NOMO-1 treated with DMSO at 0.1 percent for 48 hours (cell line): ENCODE data around the gene MSLN.
A peak's percentile ranks its signal among the peaks of the same experiment; 100 is the strongest.

Experiments
- DNase-seq: peaks from one replicate; lab custom pipeline; 2025; ENCODE audit not compliant: unreplicated experiment; lab: John Stamatoyannopoulos, UW

Gene MSLN

GRCh38 chr16:788399-789126 lies 28.0 kb downstream of the MSLN start, which contains the start of gene CHTF18:
CHTF18 (plus strand) TSS chr16:788620; CDS start chr16:788685, 65 bp downstream.
- DNase-seq: peak; percentile 90

- no peak for DNase-seq
Observed at GRCh38 chr16:789191-789850, 28.8 kb downstream of the MSLN start.

GRCh38 chr16:790086-790485 lies 29.6 kb downstream of the MSLN start:
- DNase-seq: no peak

- DNase-seq: no peak
Observed at GRCh38 chr16:791131-791530, 30.6 kb downstream of the MSLN start.

DNA sequence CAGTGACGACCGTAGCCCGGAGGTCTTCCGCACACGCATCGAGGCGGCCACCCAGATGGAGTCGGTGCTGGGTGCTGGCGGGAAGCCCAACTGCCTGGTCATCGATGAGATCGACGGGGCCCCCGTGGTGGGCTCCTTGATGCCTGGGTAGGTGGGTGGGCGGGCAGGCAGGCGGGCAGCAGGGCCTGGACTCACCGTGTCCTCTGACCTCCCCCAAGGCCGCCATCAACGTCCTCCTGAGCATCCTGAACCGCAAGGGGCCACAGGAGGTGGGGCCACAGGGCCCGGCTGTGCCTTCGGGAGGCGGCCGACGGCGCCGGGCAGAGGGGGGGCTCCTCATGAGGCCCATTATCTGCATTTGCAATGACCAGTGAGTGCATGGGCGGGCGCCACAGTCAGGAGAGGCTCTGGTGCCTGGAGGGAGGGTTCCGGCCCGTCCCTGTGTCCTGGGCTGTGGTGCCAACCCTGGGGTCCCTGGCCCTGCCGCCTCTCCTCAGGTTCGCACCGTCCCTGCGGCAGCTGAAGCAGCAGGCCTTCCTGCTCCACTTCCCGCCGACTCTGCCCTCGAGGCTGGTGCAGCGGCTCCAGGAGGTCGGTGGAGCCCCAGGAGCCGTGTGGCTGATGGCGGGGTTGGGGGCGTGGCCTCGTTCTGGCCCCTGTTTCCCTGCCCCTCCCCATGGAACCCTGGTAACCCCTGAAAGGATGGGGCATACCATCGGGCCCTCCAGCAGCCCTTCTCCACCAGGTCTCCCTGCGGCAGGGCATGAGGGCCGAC lies 31.9 kb downstream of the MSLN start:
- no peak for DNase-seq

GRCh38 chr16:793414-793813 lies 32.9 kb downstream of the MSLN start:
- no peak for DNase-seq

DNA sequence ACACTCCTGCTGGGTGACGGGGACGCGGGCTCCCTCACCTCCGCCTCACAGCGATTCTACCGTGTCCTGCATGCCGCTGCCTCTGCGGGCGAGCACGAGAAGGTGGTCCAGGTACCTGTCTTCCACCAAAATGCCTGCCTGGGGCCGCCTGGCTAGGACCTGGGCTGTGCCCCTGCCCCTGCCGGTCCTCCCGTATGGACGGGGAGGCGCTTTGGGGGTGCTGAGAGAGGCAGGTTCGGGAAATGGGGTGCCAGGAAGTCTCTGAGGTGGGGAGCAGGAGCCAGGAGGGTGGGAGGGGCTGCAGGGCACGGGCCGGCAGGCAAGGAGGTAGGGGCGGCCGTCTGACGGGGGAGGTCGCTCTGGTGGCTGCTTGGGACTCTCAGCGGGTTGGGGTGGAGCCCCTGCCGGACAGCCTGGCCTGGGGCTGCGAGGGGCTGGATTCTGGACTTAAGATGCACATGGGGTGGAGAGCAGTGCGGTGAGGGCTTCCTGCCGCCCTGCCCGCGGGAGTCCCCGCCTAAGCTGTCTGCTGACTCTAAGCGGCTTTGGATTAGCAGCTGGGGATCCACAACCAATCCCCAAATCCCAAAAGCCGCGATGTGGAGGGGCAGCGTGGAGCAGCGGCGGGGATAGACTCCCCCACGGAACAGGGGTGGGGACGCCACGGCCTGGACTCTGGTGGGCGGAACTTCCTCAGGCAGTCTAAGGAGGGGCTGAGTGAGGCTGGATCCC lies 33.7 kb downstream of the MSLN start:
- DNase-seq: no peak

DNA sequence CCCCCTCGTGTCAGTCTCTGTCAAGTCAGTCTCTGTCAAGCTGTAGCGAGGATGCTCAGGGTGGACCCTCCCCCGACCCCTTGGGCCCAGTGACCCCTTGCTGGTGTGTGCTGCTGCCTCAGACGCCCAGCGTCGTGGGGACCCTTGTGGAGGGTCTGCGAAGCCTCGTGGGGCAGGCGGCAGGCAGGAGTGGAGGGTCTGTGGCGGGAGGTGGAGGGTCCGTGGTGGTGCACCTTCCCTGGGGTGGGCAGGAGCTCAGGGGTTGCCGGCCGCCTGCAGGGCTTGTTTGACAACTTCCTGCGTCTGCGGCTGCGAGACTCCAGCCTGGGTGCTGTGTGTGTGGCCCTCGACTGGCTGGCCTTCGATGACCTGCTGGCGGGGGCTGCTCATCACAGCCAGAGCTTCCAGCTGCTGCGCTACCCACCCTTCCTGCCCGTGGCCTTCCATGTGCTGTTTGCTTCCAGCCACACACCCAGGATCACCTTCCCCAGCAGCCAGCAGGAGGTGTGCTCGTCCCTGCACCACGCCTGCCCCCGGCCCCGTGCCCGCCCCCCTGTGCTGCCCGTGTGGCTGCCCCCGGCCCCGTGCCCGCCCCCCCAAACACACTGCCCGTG lies 34.4 kb downstream of the MSLN start:
- DNase-seq: no peak

GRCh38 chr16:795580-796229 lies 35.2 kb downstream of the MSLN start:
- no peak for DNase-seq

DNA sequence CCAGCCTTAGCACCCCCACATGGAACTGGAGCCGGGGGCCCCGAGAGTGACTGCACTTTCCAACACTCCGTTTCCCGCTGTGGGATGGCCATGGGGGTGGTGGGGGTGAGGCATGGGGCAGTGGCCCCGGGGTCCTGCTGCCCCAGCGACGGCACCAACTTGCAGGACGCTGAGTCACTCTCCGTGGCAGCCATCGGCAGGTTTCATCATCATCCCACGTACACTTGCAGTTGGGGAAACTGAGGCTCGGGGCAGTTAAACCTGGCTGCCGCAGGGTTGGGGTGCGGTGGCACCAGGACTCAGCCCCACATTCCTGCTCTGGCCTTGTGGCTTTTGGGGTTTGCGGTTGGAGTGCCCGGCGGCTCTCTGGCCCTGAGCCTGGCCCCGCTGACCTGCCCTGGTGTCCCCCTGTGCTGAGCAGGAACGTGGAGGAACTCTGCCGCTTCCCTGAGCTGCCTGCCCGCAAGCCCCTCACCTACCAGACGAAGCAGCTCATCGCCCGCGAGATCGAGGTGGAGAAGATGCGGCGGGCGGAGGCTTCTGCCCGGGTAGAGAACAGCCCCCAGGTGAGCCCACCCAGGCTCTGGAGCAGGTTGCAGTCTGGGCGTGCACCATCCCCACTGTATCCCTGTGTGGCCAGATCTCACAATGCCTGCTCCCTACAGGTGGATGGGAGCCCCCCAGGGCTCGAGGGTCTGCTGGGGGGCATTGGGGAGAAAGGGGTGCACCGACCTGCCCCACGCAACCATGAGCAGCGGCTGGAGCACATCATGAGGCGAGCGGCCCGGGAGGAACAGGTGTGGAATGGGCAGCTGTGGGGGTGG lies 36.0 kb downstream of the MSLN start:
- no peak for DNase-seq

- no peak for DNase-seq
Observed at GRCh38 chr16:797120-797420, 36.5 kb downstream of the MSLN start.

- no peak for DNase-seq
Observed at GRCh38 chr16:797686-798085, 37.2 kb downstream of the MSLN start.

GRCh38 chr16:798666-799065 lies 38.1 kb downstream of the MSLN start:
- no peak for DNase-seq

DNA sequence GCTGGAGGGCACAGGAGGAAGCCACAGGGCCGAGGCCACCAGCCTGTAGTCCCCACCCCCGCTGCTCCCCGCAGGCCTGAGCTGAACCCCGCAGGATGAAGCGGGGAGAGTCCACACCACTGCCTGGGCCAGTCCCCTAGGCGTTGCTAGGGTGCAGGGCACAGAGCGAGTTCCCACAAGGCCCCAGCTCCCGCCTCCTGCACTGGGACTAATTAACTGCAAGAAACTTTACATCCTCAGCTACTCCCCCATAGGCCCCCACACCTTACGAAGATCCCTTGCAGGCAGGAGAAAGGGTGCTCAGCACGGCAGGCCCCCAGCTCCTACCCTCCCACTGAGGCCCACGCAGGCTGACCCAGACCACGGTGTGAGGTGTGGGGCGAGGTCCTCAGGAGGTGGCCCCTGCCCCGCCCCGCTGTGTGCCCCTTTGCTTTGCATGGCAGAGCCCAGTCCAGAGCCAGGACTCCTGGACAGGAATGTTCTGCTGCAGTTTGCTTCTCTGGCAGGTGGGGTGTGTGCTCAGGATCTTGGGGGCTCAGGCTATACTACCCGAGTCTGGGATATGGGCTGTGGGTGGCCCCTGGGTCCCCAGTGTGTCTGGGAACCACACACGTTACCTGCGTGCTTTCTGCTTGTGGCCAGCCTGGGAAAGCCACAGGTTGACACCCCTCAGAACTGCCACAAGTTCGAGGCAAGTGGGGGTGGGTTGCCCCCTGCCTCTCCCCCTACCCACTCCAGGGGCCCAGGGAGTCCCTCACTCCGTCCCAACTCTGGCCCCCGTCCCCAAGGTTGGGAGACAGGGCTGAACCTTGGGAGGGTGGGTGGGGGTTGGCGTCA lies 38.8 kb downstream of the MSLN start:
- no peak for DNase-seq

- no peak for DNase-seq
Observed at GRCh38 chr16:799948-800833, 39.7 kb downstream of the MSLN start, which contains the start of gene GNG13. GNG13 (minus strand) TSS chr16:800734; CDS start chr16:799077, 1,657 bp downstream.

- DNase-seq: no peak
Observed at GRCh38 chr16:800834-801511, 40.4 kb downstream of the MSLN start.
